NCI-H446 (cell line): Measurements from ENCODE around the gene ANO2.

Experiments
- DNase-seq, 2 experiments: peaks; one replicate each; lab custom pipeline; 2025; lab: John Stamatoyannopoulos, UW

The ANO2 gene

GRCh38 chr12:5623411-5623810 lies 321.6 kb downstream of the ANO2 start:
- DNase-seq: no peak

- no peak for DNase-seq
Measured at GRCh38 chr12:5622280-5622679, 322.8 kb downstream of the ANO2 start.

DNA sequence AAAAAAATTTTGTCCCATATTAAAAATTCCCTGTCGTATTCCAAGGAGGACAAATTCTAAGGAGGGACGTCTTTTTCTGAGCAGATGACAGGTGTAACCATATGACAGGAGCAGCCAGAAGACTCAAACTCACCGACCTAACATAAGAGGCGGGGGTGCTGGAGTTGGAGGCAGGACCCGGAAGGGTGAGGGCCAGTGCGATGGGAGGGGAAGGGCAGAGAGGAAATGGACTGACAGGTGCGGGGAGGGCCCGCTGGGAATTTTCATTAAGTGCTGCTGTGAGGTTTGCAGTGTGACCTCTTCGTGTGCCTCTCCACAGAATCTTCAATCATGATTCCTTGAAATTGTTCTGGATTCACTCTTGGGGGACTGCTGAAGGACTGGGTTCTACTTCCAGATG lies 323.7 kb downstream of the ANO2 start:
- DNase-seq: no peak

DNA sequence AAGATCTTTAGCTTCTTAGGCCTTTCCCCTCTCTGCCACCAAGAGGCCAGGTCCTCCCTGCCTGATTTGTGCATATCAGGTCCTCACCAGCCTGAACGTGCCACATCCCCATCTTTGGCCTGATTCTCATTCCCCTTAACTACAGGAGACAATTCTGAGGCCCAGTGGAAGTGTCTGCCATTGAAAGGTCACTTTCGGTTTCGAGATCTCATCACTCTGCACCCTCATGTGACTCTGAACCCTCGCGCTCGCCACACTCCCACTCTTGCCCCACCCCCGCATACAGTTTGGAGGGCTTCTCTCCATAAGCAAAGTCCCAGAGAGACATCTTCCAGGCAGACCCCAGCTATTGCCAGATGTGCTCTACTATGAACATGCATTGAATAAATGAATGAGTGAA lies 324.2 kb downstream of the ANO2 start:
- DNase-seq: no peak

DNA sequence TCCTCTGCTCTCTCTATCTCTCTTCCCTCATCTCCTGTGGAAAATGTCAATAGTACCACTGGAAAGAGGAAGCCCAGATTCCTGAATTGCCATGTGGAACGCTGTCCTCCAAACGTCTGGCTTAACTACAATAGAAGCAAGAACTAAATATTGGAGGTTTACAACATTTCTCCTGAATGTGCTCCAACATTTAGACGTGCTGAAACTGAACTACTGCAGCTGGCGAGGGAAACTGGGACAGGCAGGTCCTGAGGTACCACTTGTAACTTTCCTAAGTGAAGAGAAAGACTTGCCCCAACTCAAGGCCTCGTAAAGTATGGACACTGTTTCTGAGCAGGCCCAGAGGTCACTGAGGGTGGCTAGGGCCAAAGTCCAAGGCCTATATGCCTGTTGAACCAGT lies 325.4 kb downstream of the ANO2 start:
- DNase-seq: no peak

DNA sequence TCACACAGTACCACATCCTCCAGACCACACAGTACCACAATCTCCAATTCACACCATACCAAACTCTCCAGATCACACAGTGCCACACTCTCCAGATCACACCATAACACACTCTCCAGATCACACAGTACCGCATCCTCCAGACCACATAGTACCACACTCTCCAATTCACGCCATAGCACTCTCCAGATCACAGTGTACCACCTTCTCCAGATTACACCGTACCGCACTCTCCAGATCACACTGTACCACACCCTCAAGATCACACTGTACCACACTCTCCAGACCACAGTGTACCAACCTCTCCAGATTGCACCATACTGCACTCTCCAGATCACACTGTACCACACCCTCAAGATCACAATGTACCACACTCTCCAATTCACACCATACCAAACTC lies 328.2 kb downstream of the ANO2 start:
- DNase-seq: no peak

DNA sequence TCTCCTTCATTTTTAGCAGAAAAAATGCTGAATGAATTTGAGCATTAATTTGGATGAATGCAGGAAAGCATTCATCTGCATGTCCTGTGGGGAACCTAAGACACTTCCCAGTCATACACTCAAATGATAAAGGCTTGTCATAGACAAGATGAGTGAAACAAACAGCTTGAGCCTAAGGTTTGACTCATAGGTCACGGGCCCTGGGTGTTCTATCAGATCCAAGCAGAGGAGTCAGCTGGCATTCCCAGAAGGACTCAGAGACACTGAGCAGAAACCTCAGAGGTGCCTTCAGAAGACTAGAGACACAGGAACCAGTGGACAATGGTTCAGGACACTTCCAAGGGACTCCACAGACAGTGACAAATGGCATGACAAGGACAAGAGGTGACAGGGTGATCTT lies 329.3 kb downstream of the ANO2 start:
- no peak for DNase-seq

GRCh38 chr12:5614256-5614655 lies 330.8 kb downstream of the ANO2 start:
- DNase-seq: no peak

- no peak for DNase-seq
Measured at GRCh38 chr12:5612556-5613410, 332.3 kb downstream of the ANO2 start.

GRCh38 chr12:5611162-5611561 lies 333.9 kb downstream of the ANO2 start:
- DNase-seq: no peak

- DNase-seq: no peak
Measured at GRCh38 chr12:5599378-5599777, 345.7 kb downstream of the ANO2 start.

GRCh38 chr12:5593998-5594397 lies 351.1 kb downstream of the ANO2 start:
- DNase-seq: no peak

DNA sequence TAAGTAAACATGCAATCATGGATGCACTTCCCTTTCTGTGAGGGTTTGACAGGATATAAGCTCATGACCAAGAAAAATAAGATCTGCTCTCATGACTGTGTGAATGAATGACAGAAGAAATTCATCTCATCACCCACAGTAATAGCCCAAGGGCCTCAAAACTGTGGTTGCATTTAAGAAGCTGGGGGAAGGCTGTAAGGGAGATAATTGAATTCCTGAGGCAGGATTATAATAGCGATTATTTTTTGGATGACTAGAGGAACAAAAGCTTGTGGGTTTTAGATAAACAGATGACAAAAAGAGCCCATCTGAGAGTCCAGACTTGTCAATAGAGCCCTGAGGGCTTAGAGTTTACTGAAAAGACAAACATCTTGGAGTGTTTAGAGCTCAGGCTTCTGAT lies 352.0 kb downstream of the ANO2 start:
- no peak for DNase-seq

GRCh38 chr12:5592310-5592709 lies 352.7 kb downstream of the ANO2 start:
- no peak for DNase-seq

DNA sequence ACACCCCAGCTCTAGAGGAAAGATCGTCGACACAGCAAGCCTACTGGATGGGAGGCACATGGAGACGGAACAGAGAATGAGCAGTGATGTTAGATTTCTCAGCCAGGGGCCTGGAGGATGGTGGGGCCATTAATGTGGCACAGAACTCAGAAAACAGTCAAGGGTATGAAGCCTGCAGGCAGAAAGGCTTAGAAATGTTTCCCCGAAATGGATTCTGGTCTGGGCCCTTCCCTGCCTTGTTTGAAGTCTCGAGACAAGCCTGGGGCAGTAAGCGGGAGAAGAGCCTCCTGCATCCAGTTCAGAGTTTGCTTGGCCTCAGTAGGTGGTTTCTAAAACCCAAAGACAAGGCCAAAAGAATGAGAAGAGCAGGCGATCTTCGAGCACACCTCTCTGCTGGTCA lies 354.7 kb downstream of the ANO2 start:
- no peak for DNase-seq

DNA sequence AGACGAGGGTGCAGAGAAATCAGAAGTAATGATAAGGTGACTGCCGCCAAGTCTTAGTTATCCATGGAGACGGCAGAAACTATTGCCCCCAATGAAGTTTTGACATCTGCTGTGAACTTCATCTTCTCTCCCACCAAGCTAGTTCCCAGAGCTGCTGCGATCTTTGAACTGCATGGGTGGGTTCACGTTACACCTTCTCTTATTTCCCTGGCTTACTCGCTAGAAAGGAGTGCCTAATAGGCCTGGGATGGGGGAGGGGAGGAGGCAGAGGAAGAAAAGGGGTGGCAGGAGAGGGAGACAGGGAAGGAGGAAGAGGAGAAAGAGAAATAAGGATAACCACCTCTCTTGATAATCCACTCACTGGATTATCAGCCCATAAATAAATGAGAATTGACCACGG lies 356.0 kb downstream of the ANO2 start:
- DNase-seq: no peak

GRCh38 chr12:5588591-5588990 lies 356.5 kb downstream of the ANO2 start:
- no peak for DNase-seq

GRCh38 chr12:5588176-5588575 lies 356.9 kb downstream of the ANO2 start:
- DNase-seq: no peak

DNA sequence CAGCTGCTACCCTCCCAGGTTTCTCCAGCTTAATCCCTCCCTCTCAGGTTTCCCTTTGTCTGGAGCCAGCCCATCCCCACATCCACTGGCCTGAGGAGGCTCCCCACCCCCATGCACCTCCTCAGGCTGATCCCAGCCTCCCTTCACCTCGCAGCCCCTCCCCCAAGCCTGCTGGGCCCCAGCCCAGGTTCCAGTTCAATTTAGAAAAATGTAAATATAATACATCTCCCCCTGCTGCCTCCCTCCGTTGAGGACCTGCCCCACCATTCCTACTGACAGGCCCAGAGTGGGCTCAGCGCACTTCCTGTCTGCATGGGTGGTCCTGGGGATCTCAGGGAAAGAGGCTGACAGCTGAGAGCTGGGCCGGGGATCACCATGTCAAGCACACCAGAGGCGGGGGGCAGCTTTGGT lies 357.3 kb downstream of the ANO2 start:
- no peak for DNase-seq

DNA sequence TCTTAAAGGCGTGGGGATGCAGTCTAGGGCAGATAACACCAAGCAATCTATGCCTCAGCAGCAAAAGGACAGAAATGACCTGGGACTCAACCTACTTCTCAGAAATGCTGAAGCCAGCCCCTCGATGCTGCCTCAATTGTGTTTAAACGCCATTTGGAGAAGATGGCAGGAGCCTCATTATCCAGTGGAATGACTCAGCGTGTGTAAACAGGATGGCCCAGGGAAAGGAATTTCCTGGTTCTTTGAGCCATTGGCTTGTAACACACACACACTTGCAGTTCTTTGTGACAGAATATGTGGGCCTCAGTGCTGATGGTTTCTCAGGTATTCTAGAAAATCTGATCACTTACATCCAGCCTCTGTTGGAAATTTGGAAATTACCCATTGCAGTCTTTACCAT lies 358.9 kb downstream of the ANO2 start:
- DNase-seq: no peak

DNA sequence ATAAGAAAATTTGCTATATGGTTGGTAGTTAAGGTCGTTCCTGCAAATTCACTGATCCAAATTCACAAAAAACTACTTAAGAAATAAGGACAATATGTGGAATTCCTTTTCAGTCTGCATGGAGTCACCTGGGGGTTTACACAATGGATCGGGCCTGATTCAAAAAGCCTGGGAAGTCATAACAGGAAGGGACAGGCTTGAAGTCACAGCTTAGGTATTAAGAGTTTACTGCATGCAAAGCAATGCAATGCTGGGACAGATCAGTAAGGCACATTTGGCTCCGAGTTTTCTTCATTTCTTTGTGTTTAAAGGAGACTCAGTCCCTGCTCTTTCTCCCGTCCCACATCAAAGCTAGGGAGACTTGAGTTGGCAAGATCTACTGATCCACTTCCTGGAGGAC lies 359.9 kb downstream of the ANO2 start:
- no peak for DNase-seq

DNA sequence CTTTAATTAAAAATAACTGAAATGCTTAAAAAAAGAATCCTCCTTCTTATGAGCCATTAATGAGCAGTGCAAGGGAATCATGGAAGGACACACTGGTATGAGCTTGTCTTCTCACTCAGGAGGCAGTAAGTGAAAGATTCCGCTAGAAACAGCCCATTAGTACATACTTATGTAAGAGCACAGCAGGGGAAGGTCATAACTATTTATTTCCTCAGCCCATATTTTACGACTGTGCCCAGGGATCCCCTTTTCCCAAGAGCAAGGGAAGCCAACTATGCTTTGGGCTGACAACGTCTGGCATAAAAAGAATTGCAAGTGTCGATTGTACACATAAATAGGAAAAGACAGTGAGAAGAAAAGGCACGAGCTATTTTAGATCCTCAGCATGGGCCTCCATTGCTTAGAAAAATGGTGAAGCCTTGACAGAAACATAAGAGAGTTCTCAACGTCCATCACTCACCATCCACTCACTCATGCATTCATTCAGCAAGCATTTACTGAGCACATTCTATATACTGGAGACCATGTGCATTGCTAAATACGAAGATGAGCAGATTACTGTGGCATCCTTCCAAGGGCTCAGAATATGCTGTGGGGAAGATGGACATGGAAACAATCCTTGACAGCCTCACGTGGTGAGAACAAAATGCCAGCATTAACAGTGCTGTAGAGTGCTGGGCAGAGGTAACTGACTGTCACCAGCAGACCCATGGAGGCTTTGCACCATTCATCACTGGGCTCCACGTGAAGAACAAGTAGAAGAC lies 360.5 kb downstream of the ANO2 start:
- no peak for DNase-seq

GRCh38 chr12:5582541-5582940 lies 362.5 kb downstream of the ANO2 start:
- no peak for DNase-seq

- no peak for DNase-seq
Measured at GRCh38 chr12:5582018-5582417, 363.0 kb downstream of the ANO2 start.
